ENCODE data around the gene CDK5. TPM values are rescaled to one million over a fixed set of nuclear protein-coding genes. Genes with fewer than 3 reads are reported as not detected.
A peak's percentile ranks its signal among the peaks of the same experiment; 100 is the strongest.
"Not testable (repeated sequence)": the region's sequence is repeated elsewhere in the genome, so short reads cannot be mapped to it uniquely, and the experiment has no call there.

The CDK5 gene
- total RNA-seq, 2 donors from 2014 or later = 2.3 to 6.3 TPM

DNA sequence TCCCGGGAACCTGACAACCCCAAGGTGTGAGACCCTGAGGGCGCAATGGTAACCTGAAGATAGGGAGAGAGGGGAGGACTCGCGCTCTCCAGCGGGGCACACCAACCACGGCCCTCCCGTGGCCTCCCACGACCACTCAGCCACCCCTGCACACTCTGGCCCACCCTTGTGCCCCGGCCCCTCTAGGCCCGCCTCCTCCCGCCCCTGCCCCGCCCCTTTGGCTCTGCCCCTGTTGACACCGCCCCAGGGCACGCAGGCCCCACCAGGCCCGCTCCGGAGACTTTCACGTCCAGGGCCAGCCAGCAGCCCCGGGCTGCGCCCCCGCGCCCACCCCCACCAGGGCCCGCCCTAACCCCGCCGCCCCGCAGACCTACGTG, 44.4 kb downstream of the CDK5 start:
- intact Hi-C loops (cut with DNase I) = no loop called here
- DNase-seq (no peak), ATAC-seq (no peak)
- H3K27me3 ChIP-seq = peaks cover 0 to 23% of the 10 kb centered on the region in 2 donors
- no peaks in the 10 kb centered on the region for H3K9me3 ChIP-seq
- H3K4me3 ChIP-seq = no peak overlapping the region
- H3K27ac ChIP-seq = no peak overlapping the region
- no peak for TF ChIP-seq POLR2A (IDR thresholded peaks at IDR 0.05)
- TF ChIP-seq, protein P1, sequence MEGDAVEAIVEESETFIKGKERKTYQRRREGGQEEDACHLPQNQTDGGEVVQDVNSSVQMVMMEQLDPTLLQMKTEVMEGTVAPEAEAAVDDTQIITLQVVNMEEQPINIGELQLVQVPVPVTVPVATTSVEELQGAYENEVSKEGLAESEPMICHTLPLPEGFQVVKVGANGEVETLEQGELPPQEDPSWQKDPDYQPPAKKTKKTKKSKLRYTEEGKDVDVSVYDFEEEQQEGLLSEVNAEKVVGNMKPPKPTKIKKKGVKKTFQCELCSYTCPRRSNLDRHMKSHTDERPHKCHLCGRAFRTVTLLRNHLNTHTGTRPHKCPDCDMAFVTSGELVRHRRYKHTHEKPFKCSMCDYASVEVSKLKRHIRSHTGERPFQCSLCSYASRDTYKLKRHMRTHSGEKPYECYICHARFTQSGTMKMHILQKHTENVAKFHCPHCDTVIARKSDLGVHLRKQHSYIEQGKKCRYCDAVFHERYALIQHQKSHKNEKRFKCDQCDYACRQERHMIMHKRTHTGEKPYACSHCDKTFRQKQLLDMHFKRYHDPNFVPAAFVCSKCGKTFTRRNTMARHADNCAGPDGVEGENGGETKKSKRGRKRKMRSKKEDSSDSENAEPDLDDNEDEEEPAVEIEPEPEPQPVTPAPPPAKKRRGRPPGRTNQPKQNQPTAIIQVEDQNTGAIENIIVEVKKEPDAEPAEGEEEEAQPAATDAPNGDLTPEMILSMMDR (IDR thresholded peaks at IDR 0.05) = no peak
- WGBS, 2 donors = 16% methylated on average over 9 to 21 of the region's 26 CpGs
- peaks cover 29% of the 10 kb centered on the region for H3K4me1 ChIP-seq
- no peaks in the 10 kb centered on the region for H3K36me3 ChIP-seq (replicated peaks in 1 of 2; ENCODE audit: insufficient read depth in 1 of 2, low read depth in 2 of 2)

DNA sequence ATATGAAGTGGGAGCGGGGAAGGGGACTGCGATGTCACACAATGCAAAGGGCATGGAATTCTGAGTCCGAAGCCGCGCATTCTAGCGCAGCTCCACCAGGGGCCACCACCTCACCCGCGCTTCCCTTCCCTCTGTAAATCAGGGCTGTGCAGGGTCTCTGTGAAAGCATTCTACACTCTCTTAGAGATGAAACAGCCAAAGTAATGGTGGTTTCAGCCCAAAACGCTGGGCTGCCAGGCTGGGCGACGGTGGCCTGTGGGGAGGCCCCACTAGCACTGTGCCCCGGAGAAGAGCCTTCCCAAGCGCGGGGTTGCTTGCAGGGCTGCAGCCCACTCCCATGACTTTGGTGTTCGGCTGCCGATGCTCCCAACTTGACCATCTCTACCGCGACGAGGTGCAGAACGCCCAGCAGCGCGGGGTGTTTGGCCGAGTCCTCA, 44.8 kb downstream of the CDK5 start:
- Histone ChIP-seq H3K4me1 (peaks cover 28% of the 10 kb centered on the region), H3K27me3 (peaks cover 0 to 23% of the 10 kb centered on the region in 2 donors), H3K27ac (no peak overlapping the region), H3K9me3 (no peaks in the 10 kb centered on the region), H3K36me3 (replicated peaks in 1 of 2; ENCODE audit: insufficient read depth in 1 of 2, low read depth in 2 of 2) (no peaks in the 10 kb centered on the region), H3K4me3 (no peak overlapping the region)
- intact Hi-C loops (cut with DNase I) = no loop called here
- ATAC-seq (peak; percentile 41), DNase-seq (peak; percentile 25 to 57 (median 40))
- WGBS, 2 donors = 23 to 25% methylated on average over 19 of the region's 23 CpGs
- TF ChIP-seq, protein P1 (IDR thresholded peaks at IDR 0.05) = peak; percentile 11 to 53 (median 50)
- TF ChIP-seq POLR2A (IDR thresholded peaks at IDR 0.05) = no peak

DNA sequence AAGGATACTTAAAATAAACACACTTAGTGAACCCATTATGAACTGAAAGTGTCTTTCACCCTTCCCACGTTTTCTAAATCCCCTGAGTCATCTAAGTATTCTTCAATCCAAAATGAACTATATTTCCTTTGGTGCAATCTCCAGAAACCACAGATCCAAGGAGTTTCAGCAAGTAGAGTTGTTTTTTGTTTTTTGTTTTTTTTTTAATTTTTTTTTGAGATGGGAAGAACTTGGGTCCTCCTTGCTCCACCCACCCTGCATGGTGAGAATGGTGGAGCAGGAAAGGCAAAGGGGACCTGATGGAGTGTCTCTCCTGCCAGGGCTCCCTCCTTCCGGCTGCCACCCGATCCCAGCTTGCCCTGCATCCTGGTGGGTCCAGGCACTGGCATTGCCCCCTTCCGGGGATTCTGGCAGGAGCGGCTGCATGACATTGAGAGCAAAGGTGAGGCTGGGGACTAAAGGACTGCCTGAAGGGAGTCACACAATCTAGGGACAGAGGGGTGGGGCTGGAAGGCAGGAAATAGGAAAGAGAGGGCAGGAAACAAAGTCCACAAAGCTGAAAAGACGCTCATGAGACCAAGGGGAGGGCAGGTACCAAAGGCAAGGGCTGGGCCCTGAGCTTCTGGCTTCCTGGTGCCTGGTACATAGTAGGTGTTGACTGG, 45.5 kb downstream of the CDK5 start:
- ATAC-seq = no peak
- intact Hi-C loops (cut with DNase I) = no loop called here
- 47 to 60% methylated on average over 4 to 6 of the region's 6 CpGs for WGBS, 2 donors
- H3K36me3 ChIP-seq (replicated peaks in 1 of 2; ENCODE audit: insufficient read depth in 1 of 2, low read depth in 2 of 2) = no peaks in the 10 kb centered on the region
- no peak overlapping the region for H3K27ac ChIP-seq
- DNase-seq = no peak
- no peaks in the 10 kb centered on the region for H3K9me3 ChIP-seq
- TF ChIP-seq, protein P1 (IDR thresholded peaks at IDR 0.05) = no peak
- TF ChIP-seq POLR2A (IDR thresholded peaks at IDR 0.05) = no peak
- peaks cover 0 to 23% of the 10 kb centered on the region in 2 donors for H3K27me3 ChIP-seq
- H3K4me3 ChIP-seq = no peak overlapping the region
- H3K4me1 ChIP-seq = peaks cover 23% of the 10 kb centered on the region

DNA sequence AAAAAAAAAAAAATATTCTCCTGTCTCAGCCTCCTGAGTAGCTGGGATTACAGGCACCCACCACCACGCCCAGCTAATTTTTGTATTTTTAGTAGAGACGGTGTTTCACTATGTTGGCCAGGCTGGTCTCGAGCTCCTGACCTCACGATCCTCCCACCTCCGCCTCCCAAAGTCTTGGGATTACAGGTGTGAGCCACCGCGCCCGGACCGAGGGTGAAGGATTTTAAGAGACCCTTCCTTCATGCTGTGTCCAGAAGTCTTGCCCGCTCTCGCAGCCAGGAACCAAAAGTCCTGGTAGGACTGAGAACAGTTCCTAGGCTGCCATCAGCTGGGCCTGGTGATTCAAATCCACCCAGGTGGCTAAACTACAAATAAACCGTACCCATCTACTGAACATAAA, 46.1 kb downstream of the CDK5 start:
- H3K4me3 ChIP-seq; DNase-seq; H3K36me3 ChIP-seq (replicated peaks in 1 of 2; ENCODE audit: insufficient read depth in 1 of 2, low read depth in 2 of 2); intact Hi-C loops (cut with DNase I); H3K9me3 ChIP-seq; H3K27ac ChIP-seq; ATAC-seq: not testable (repeated sequence)
- WGBS, 2 donors = 82 to 83% methylated on average over 11 to 12 of the region's 12 CpGs
- H3K4me1 ChIP-seq = peaks cover 23% of the 10 kb centered on the region
- H3K27me3 ChIP-seq = peaks cover 0 to 17% of the 10 kb centered on the region in 2 donors

DNA sequence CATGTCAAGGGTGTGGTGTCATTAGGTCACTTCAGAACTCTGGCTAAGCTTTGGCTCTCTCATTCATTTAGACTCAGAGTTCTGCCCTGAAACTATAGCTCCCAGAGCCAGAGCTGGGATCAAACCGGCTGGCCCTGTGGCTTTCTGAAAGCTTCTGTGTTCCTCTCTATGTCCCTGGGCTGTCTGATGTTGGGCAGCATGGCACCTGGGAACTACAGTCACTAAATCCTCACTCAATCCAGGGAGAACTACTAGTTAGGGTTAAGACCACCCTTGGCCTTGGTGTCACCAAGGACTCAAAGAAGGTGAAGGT, 46.6 kb downstream of the CDK5 start:
- Histone ChIP-seq H3K9me3 (no peaks in the 10 kb centered on the region), H3K27me3 (peaks cover 0 to 13% of the 10 kb centered on the region in 2 donors), H3K27ac (no peak overlapping the region), H3K4me3 (no peak overlapping the region), H3K4me1 (peaks cover 23% of the 10 kb centered on the region), H3K36me3 (replicated peaks in 1 of 2; ENCODE audit: insufficient read depth in 1 of 2, low read depth in 2 of 2) (no peaks in the 10 kb centered on the region)
- no peak for ATAC-seq
- intact Hi-C loops (cut with DNase I) = no loop called here
- 38 to 63% methylated on average over 1 of the region's 1 CpG for WGBS, 2 donors
- no peak for TF ChIP-seq POLR2A (IDR thresholded peaks at IDR 0.05)
- TF ChIP-seq, protein P1 (IDR thresholded peaks at IDR 0.05) = no peak
- no peak for DNase-seq

Data from body of pancreas (tissue), 4 donors.